Endothelial cell of umbilical vein (primary cell): ENCODE measurements around the gene UBE2I. TPM values are rescaled to one million over a fixed set of nuclear protein-coding genes. Genes with fewer than 3 reads are reported as not detected.

Source experiments
- BruUV-seq: library from RNA; stranded (reverse); fragments of 400-500 nt; replicated peaks from 2 replicates; lab custom pipeline; 2021; lab: Mats Ljungman, UMichigan
- CTCF ChIA-PET: fragments of 300-600, 350-600 bp; sonication (Branson Sonifier 250); formaldehyde crosslinking; loops from one replicate; lab custom pipeline; 2021; ENCODE audit warnings: antibody characterized with exemption, inconsistent platforms; lab: Charles Lee
- POLR2A ChIA-PET: fragments of 300-600, 350-600 bp; sonication (Branson Sonifier 250); formaldehyde crosslinking; loops from one replicate; lab custom pipeline; 2021; ENCODE audit warnings: antibody characterized with exemption, inconsistent platforms; lab: Charles Lee
- DNase-seq: peaks from one replicate; pipeline ENCODE4 v3.0.0-alpha.2; 2011; ENCODE audit warnings: low read depth, low spot score
- FAIRE-seq: peaks from 2 replicates; lab custom pipeline; 2011; peaks lifted over from hg19 to GRCh38; lab: Jason Lieb, UNC
- H2AFZ ChIP-seq: 2 replicates; pipeline ENCODE4 v1.6.0; 2012; ENCODE audit warnings: low read depth, low read length, control low read depth, inconsistent platforms
- H3K27ac ChIP-seq: 2 replicates; pipeline ENCODE4 v1.5.1; 2011; ENCODE audit warnings: low read depth, mild to moderate bottlenecking, control low read depth, low read length, moderate library complexity; ENCODE audit not compliant: insufficient read depth
- H3K27me3 ChIP-seq, 2 experiments: 2 replicates each; pipeline versions ENCODE4 v1.6.0 to v1.6.1; 2011; ENCODE audit warnings: low read length in 2 of 2, mixed read lengths in 1 of 2; ENCODE audit not compliant: control insufficient read depth in 2 of 2, insufficient read depth in 2 of 2
- H3K36me3 ChIP-seq, 2 experiments: 2 replicates in 1 of 2; 3 replicates in 1 of 2; pipeline ENCODE4 v1.5.1; 2011; ENCODE audit warnings: low read length in 2 of 2, mild to moderate bottlenecking in 1 of 2, moderate library complexity in 1 of 2; ENCODE audit not compliant: control insufficient read depth in 2 of 2, insufficient read depth in 2 of 2; ENCODE audit errors: extremely low read depth in 1 of 2
- H3K4me1 ChIP-seq: 3 replicates; pipeline ENCODE4 v1.5.1; 2011; ENCODE audit warnings: mild to moderate bottlenecking, low read length; ENCODE audit not compliant: control insufficient read depth, insufficient read depth; ENCODE audit errors: extremely low read depth
- H3K4me2 ChIP-seq: 2 replicates; pipeline ENCODE4 v1.6.1; 2011; ENCODE audit warnings: low read length, control low read depth, mixed read lengths; ENCODE audit not compliant: insufficient read depth
- H3K4me3 ChIP-seq, 3 experiments: fragments of 200-600 bp in 1 of 3; sonication (generic), shearing (Covaris generic) in 1 of 3; replicated peaks in 1 of 3; 2 replicates each; pipeline ENCODE4 v1.5.1; 2011 to 2016; ENCODE audit warnings: control low read depth in 3 of 3, low read length in 3 of 3, mild to moderate bottlenecking in 2 of 3, inconsistent platforms in 1 of 3, low read depth in 1 of 3, moderate library complexity in 1 of 3; ENCODE audit not compliant: insufficient read depth in 1 of 3
- H3K79me2 ChIP-seq: 2 replicates; pipeline ENCODE4 v1.6.0; 2012; ENCODE audit warnings: low read length, inconsistent platforms; ENCODE audit not compliant: control insufficient read depth, insufficient read depth
- H3K9ac ChIP-seq: replicated peaks from 2 replicates; pipeline ENCODE3; 2011; ENCODE audit warnings: low read length, control low read depth; ENCODE audit not compliant: insufficient read depth; ENCODE audit errors: extremely low read depth
- H3K9me1 ChIP-seq: replicated peaks from 3 replicates; pipeline ENCODE4 v1.6.0; 2011; ENCODE audit warnings: mild to moderate bottlenecking, low read length; ENCODE audit not compliant: control insufficient read depth, insufficient read depth; ENCODE audit errors: extremely low read depth
- H3K9me3 ChIP-seq: replicated peaks from 2 replicates; pipeline ENCODE4 v1.5.1; 2012; ENCODE audit warnings: low read length, inconsistent platforms; ENCODE audit not compliant: control insufficient read depth, insufficient read depth
- H4K20me1 ChIP-seq: replicated peaks from 2 replicates; pipeline ENCODE3; 2011; ENCODE audit warnings: mild to moderate bottlenecking, low read length; ENCODE audit not compliant: control insufficient read depth, insufficient read depth; ENCODE audit errors: extremely low read depth
- EZH2 ChIP-seq: IDR thresholded peaks from 2 replicates; pipeline ENCODE4 v1.6.1; 2012; ENCODE audit warnings: borderline replicate concordance, low read depth, mild to moderate bottlenecking, moderate library complexity, low read length, inconsistent platforms; ENCODE audit not compliant: severe bottlenecking
- FOS ChIP-seq: IDR thresholded peaks from 2 replicates; pipeline ENCODE4 v1.6.1; 2011; ENCODE audit warnings: mild to moderate bottlenecking, low read length, moderate library complexity, borderline replicate concordance; ENCODE audit not compliant: insufficient read depth
- GATA2 ChIP-seq: IDR thresholded peaks from 2 replicates; pipeline ENCODE4 v1.7.0; 2011; ENCODE audit warnings: low read depth, mild to moderate bottlenecking, moderate library complexity, mixed read lengths, low read length; ENCODE audit not compliant: insufficient read length, insufficient read depth
- JUN ChIP-seq: IDR thresholded peaks from 2 replicates; pipeline ENCODE4 v1.6.1; 2011; ENCODE audit warnings: borderline replicate concordance, low read depth; ENCODE audit not compliant: insufficient read length, insufficient read depth
- MYC ChIP-seq: IDR thresholded peaks from one replicate; pipeline ENCODE4 v1.6.1; 2011; ENCODE audit warnings: mild to moderate bottlenecking, low read depth, low read length
- POLR2A ChIP-seq: IDR thresholded peaks from 2 replicates; pipeline ENCODE4 v1.6.1; 2012; ENCODE audit warnings: low read depth, mild to moderate bottlenecking, control low read depth, low read length
- POLR2AphosphoS5 ChIP-seq: IDR thresholded peaks from 2 replicates; pipeline ENCODE4 v1.6.1; 2012; ENCODE audit warnings: low read depth, mild to moderate bottlenecking, control low read depth, low read length, moderate library complexity; ENCODE audit not compliant: insufficient read depth
- dilution Hi-C: fragments of 300-500 bp; cut with MboI; formaldehyde crosslinking; loops from one replicate; pipeline ENCODE4 v1.15.0; 2019; ENCODE audit warnings: low sequenced_read_pairs; ENCODE audit not compliant: extremely low pct_ligation_motif_present
- intact Hi-C: fragments of 100-400 bp; cut with micrococcal nuclease; formaldehyde crosslinking; loops from one replicate; pipeline ENCODE4 v1.10.0; 2022
- polyA plus RNA-seq, 4 experiments: library from polyadenylated mRNA; depleted of rRNA in 3 of 4; stranded (reverse) in 3 of 4; unstranded in 1 of 4; fragments of >200 nt; gene quantifications; 2 replicates each; pipeline versions ENCODE4 v1.2.1 to v1.2.3, GENCODE V29; 2011 to 2012; ENCODE audit warnings: missing spikeins in 1 of 4
- total RNA-seq: library from RNA; stranded (reverse); gene quantifications from 2 replicates; pipeline ENCODE4 v1.2.3, GENCODE V29; 2021
- TF ChIP-seq, protein P1 (sequence below): IDR thresholded peaks from 2 replicates; pipeline ENCODE4 v1.6.1; 2011; ENCODE audit not compliant: insufficient read depth, insufficient read length
- TF ChIP-seq, protein P2 (sequence below), 2 donors: IDR thresholded peaks; 1 replicate in 1 of 2; 2 replicates in 1 of 2; pipeline ENCODE4 v1.5.1; 2011; ENCODE audit warnings: low read length in 2 of 2, mild to moderate bottlenecking in 2 of 2, moderate library complexity in 2 of 2, control low read depth in 1 of 2, inconsistent platforms in 1 of 2, low read depth in 1 of 2; ENCODE audit not compliant: insufficient read depth in 1 of 2; ENCODE audit errors: extremely low read depth in 1 of 2

UBE2I gene
- total and polyA plus RNA-seq, 2 donors (not counting 3 experiments of a cell fraction or from before 2014, with no cell fraction given): 122 to 233 TPM

DNA sequence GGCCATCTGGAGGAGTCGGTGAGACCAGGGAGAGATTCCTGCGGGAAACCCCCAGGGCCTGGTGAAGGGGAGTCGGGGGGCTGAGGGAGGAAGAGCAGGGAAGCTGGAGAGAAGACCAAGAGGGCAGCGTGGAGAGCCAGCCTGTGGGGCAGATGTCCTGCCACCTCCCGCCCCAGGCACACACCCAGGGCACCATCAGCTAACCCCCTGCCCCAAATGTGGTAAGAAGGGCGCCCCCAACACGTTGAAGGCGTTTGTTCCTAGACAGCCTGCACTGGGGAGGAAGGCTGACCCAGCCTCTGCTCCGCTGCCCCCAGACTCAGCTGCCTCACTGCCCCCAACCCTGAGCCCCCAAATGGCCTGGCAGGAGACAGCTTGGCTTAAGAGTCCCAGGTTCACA lies 25.3 kb downstream of the UBE2I start:
- Histone ChIP-seq H3K4me2 (no peak overlapping the region), H3K27ac (no peak overlapping the region), H3K9me1 (no peaks in the 10 kb centered on the region), H3K4me1 (peaks cover 12% of the 10 kb centered on the region), H3K79me2 (no peaks in the 10 kb centered on the region), H2AFZ (no peak overlapping the region), H4K20me1 (no peaks in the 10 kb centered on the region), H3K9me3 (no peaks in the 10 kb centered on the region), H3K9ac (no peak overlapping the region), H3K27me3 (peaks cover 35 to 48% of the 10 kb centered on the region in 2 experiments), H3K36me3 (no peaks in the 10 kb centered on the region), H3K4me3 (no peak overlapping the region)
- intact Hi-C loops (no loop called here), dilution Hi-C loops (no loop called here)
- ChIA-PET POLR2A (no interaction called here), CTCF (no interaction called here)
- no peak for DNase-seq
- BruUV-seq: no TSS peak
- TF ChIP-seq, protein P1, sequence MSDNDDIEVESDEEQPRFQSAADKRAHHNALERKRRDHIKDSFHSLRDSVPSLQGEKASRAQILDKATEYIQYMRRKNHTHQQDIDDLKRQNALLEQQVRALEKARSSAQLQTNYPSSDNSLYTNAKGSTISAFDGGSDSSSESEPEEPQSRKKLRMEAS: no peak
- TF ChIP-seq, protein P2, sequence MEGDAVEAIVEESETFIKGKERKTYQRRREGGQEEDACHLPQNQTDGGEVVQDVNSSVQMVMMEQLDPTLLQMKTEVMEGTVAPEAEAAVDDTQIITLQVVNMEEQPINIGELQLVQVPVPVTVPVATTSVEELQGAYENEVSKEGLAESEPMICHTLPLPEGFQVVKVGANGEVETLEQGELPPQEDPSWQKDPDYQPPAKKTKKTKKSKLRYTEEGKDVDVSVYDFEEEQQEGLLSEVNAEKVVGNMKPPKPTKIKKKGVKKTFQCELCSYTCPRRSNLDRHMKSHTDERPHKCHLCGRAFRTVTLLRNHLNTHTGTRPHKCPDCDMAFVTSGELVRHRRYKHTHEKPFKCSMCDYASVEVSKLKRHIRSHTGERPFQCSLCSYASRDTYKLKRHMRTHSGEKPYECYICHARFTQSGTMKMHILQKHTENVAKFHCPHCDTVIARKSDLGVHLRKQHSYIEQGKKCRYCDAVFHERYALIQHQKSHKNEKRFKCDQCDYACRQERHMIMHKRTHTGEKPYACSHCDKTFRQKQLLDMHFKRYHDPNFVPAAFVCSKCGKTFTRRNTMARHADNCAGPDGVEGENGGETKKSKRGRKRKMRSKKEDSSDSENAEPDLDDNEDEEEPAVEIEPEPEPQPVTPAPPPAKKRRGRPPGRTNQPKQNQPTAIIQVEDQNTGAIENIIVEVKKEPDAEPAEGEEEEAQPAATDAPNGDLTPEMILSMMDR (IDR thresholded peaks at IDR 0.05; ENCODE audit: extremely low read depth in 1 of 2, insufficient read depth in 1 of 2, low read depth in 1 of 2, low read length in 2 of 2): no peak
- TF ChIP-seq POLR2A (no peak), JUN (no peak), EZH2 (no peak), GATA2 (no peak), FOS (no peak), POLR2AphosphoS5 (no peak), MYC (no peak)
- no peak for FAIRE-seq
